OCI-LY3 (cell line): Measurements from ENCODE around the gene ACCSL.

Source experiments
- H2AFZ ChIP-seq: fragments of 200-600, 300-600 bp; shearing (Covaris generic); 2 replicates; pipeline ENCODE4 v1.6.0; 2014; ENCODE audit warnings: antibody characterized with exemption, low read depth, low read length
- H3K27ac ChIP-seq: fragments of 200-600, 300-600 bp; sonication (generic); 2 replicates; pipeline ENCODE4 v1.5.1; 2014; ENCODE audit warnings: mild to moderate bottlenecking, low read length, moderate library complexity, mixed read lengths
- H3K27me3 ChIP-seq: fragments of 200-600, 300-600 bp; sonication (generic); 2 replicates; pipeline ENCODE4 v1.6.1; 2014; ENCODE audit warnings: low read depth, low read length, mixed read lengths
- H3K36me3 ChIP-seq: fragments of 200-600, 300-600 bp; sonication (generic); replicated peaks from 2 replicates; pipeline ENCODE3; 2014; ENCODE audit warnings: low read depth, low read length, mixed read lengths
- H3K4me1 ChIP-seq: fragments of 300-600, 200-600 bp; sonication (generic); 2 replicates; pipeline ENCODE4 v1.6.1; 2014; ENCODE audit warnings: low read length, mixed read lengths
- H3K4me2 ChIP-seq: fragments of 200-600, 300-600 bp; sonication (generic); 2 replicates; pipeline ENCODE4 v1.6.1; 2014; ENCODE audit warnings: low read length, mixed read lengths
- H3K4me3 ChIP-seq: fragments of 300-600, 200-600 bp; sonication (generic); 2 replicates; pipeline ENCODE4 v1.5.1; 2014; ENCODE audit warnings: antibody characterized with exemption, mild to moderate bottlenecking, low read length, moderate library complexity
- H3K79me2 ChIP-seq: fragments of 300-600, 200-600 bp; shearing (Covaris generic); 2 replicates; pipeline ENCODE4 v1.6.1; 2014; ENCODE audit warnings: mild to moderate bottlenecking, low read length, mixed read lengths
- H3K9ac ChIP-seq: fragments of 300-600, 200-600 bp; shearing (Covaris generic); 2 replicates; pipeline ENCODE4 v1.6.0; 2014; ENCODE audit warnings: mild to moderate bottlenecking, low read length, moderate library complexity
- H3K9me3 ChIP-seq: fragments of 200-600, 300-600 bp; shearing (Covaris generic); 2 replicates; pipeline ENCODE4 v1.6.1; 2014; ENCODE audit warnings: low read length, mixed read lengths; ENCODE audit not compliant: insufficient read depth
- H4K20me1 ChIP-seq: fragments of 200-600, 300-600 bp; sonication (generic); 2 replicates; pipeline ENCODE4 v1.6.1; 2016; ENCODE audit warnings: low read length, mixed read lengths; ENCODE audit not compliant: insufficient read depth
- CTCF ChIP-seq: fragments of 200-600, 300-600 bp; sonication (generic); IDR thresholded peaks from 2 replicates; pipeline ENCODE4 v1.5.1; 2014; ENCODE audit warnings: antibody characterized with exemption, low read length, low read depth
- EZH2phosphoT487 ChIP-seq: fragments of 200-600 bp; shearing (Covaris generic); IDR thresholded peaks from 2 replicates; pipeline ENCODE4 v1.6.1; 2018; ENCODE audit warnings: antibody characterized with exemption, mixed run types, low read depth

The ACCSL gene

GRCh38 chr11:44094260-44094868, 46.6 kb downstream of the ACCSL start:
- Histone ChIP-seq H3K36me3 (no peaks in the 10 kb centered on the region), H3K4me2 (peak overlapping the region; percentile 78), H3K27me3 (no peaks in the 10 kb centered on the region), H4K20me1 (no peaks in the 10 kb centered on the region), H3K9ac (no peak overlapping the region), H2AFZ (no peak overlapping the region), H3K9me3 (no peaks in the 10 kb centered on the region), H3K4me1 (peaks cover 16% of the 10 kb centered on the region), H3K4me3 (peak overlapping the region; percentile 24; the same call in 1 of the 2 replicates), H3K27ac (no peak overlapping the region), H3K79me2 (peaks cover 19% of the 10 kb centered on the region)
- TF ChIP-seq CTCF, result peak; percentile 80
- TF ChIP-seq EZH2phosphoT487, result no peak

GRCh38 chr11:44095506-44096359, 48.0 kb downstream of the ACCSL start, which contains the start of gene EXT2:
TSS of gene EXT2 (plus strand) at chr11:44095678. CDS start at chr11:44107713, 12,035 bp downstream.
- Histone ChIP-seq H3K4me3 (peak within 1 kb of the TSS; percentile 95), H3K4me2 (peak within 1 kb of the TSS; percentile 92), H3K27me3 (no peaks in the 10 kb centered on the region), H2AFZ (0 out of 2 replicates have a peak within 1 kb of the TSS, but pooled peaks have one; percentile 28), H3K79me2 (peaks cover 19% of the 10 kb centered on the region), H3K9me3 (no peaks in the 10 kb centered on the region), H3K36me3 (no peaks in the 10 kb centered on the region), H4K20me1 (no peaks in the 10 kb centered on the region), H3K27ac (no peak within 1 kb of the TSS), H3K4me1 (peaks cover 16% of the 10 kb centered on the region), H3K9ac (peak within 1 kb of the TSS; percentile 73)
- TF ChIP-seq CTCF (peak; percentile 61), EZH2phosphoT487 (no peak)

GRCh38 chr11:44096360-44097185, 48.8 kb downstream of the ACCSL start:
- H3K9ac ChIP-seq, result peak overlapping the region; percentile 73
- peak overlapping the region; percentile 95 for H3K4me3 ChIP-seq
- no peaks in the 10 kb centered on the region for H3K9me3 ChIP-seq
- TF ChIP-seq CTCF (no peak), EZH2phosphoT487 (no peak)
- H3K36me3 ChIP-seq, result no peaks in the 10 kb centered on the region
- peaks cover 16% of the 10 kb centered on the region for H3K4me1 ChIP-seq
- no peaks in the 10 kb centered on the region for H3K27me3 ChIP-seq
- peak overlapping the region; percentile 92 for H3K4me2 ChIP-seq
- peaks cover 19% of the 10 kb centered on the region for H3K79me2 ChIP-seq
- no peak overlapping the region for H2AFZ ChIP-seq
- H4K20me1 ChIP-seq, result no peaks in the 10 kb centered on the region
- H3K27ac ChIP-seq, result no peak overlapping the region

GRCh38 chr11:44097821-44098220, 50.0 kb downstream of the ACCSL start:
- Histone ChIP-seq H3K79me2 (peaks cover 19% of the 10 kb centered on the region), H3K36me3 (no peaks in the 10 kb centered on the region), H3K4me3 (no peak overlapping the region), H2AFZ (no peak overlapping the region), H3K4me1 (peaks cover 16% of the 10 kb centered on the region), H3K27ac (no peak overlapping the region), H4K20me1 (no peaks in the 10 kb centered on the region), H3K4me2 (no peak overlapping the region), H3K9me3 (no peaks in the 10 kb centered on the region), H3K27me3 (no peaks in the 10 kb centered on the region), H3K9ac (no peak overlapping the region)
- no peak for TF ChIP-seq EZH2phosphoT487
- no peak for TF ChIP-seq CTCF
